ENCODE data around the gene CASP8AP2.
A peak's percentile ranks its signal among the peaks of the same experiment; 100 is the strongest.
"Not testable (repeated sequence)": the region's sequence is repeated elsewhere in the genome, so short reads cannot be mapped to it uniquely, and the experiment has no call there.

CASP8AP2 gene

GRCh38 chr6:89829472-89830169 lies at the start of gene CASP8AP2:
Gene CASP8AP2 (plus strand): TSS chr6:89829880.
- DNase-seq (ENCODE audit: low read depth): peak; percentile 98

GRCh38 chr6:89781070-89782034 lies 48.3 kb upstream of the CASP8AP2 start:
- DNase-seq (ENCODE audit: low read depth): no peak

- no peak for DNase-seq (ENCODE audit: low read depth)
These were observed 47.5 kb upstream of the CASP8AP2 start for GRCh38 chr6:89782222-89782621.

GRCh38 chr6:89783293-89783692 lies 46.4 kb upstream of the CASP8AP2 start:
- not testable (repeated sequence) for DNase-seq (ENCODE audit: low read depth)

- no peak for DNase-seq (ENCODE audit: low read depth)
These were observed 44.8 kb upstream of the CASP8AP2 start for GRCh38 chr6:89784838-89785237.

GRCh38 chr6:89786970-89787369 lies 42.7 kb upstream of the CASP8AP2 start:
- no peak for DNase-seq (ENCODE audit: low read depth)

GRCh38 chr6:89787660-89788328 lies 41.9 kb upstream of the CASP8AP2 start:
- DNase-seq (ENCODE audit: low read depth): no peak

- no peak for DNase-seq (ENCODE audit: low read depth)
These were observed 39.7 kb upstream of the CASP8AP2 start for GRCh38 chr6:89789980-89790379.

GRCh38 chr6:89790403-89790802 lies 39.3 kb upstream of the CASP8AP2 start:
- no peak for DNase-seq (ENCODE audit: low read depth)

GRCh38 chr6:89792881-89793280 lies 36.8 kb upstream of the CASP8AP2 start:
- peak; percentile 13 for DNase-seq (ENCODE audit: low read depth)

GRCh38 chr6:89793586-89793985 lies 36.1 kb upstream of the CASP8AP2 start:
- no peak for DNase-seq (ENCODE audit: low read depth)

- DNase-seq (ENCODE audit: low read depth): no peak
These were observed 35.4 kb upstream of the CASP8AP2 start for GRCh38 chr6:89794324-89794723.

GRCh38 chr6:89797317-89797716 lies 32.4 kb upstream of the CASP8AP2 start:
- DNase-seq (ENCODE audit: low read depth): no peak

- no peak for DNase-seq (ENCODE audit: low read depth)
These were observed 30.6 kb upstream of the CASP8AP2 start for GRCh38 chr6:89799096-89799495.

GRCh38 chr6:89799756-89800155 lies 29.9 kb upstream of the CASP8AP2 start:
- no peak for DNase-seq (ENCODE audit: low read depth)

GRCh38 chr6:89803271-89803670 lies 26.4 kb upstream of the CASP8AP2 start:
- DNase-seq (ENCODE audit: low read depth): no peak

GRCh38 chr6:89805814-89806371 lies 23.8 kb upstream of the CASP8AP2 start:
- DNase-seq (ENCODE audit: low read depth): no peak

- no peak for DNase-seq (ENCODE audit: low read depth)
These were observed 22.1 kb upstream of the CASP8AP2 start for GRCh38 chr6:89807581-89807980.

GRCh38 chr6:89813422-89813821 lies 16.3 kb upstream of the CASP8AP2 start:
- DNase-seq (ENCODE audit: low read depth): not testable (repeated sequence)

- no peak for DNase-seq (ENCODE audit: low read depth)
These were observed 12.2 kb upstream of the CASP8AP2 start for GRCh38 chr6:89817481-89817880.

GRCh38 chr6:89818977-89819335 lies 10.7 kb upstream of the CASP8AP2 start:
- DNase-seq (ENCODE audit: low read depth): peak; percentile 30

All from fibroblast of gingiva (primary cell).